Neuronal stem cell (in vitro differentiated cells): ENCODE data around the gene KIAA1671.

ENCODE experiments used
- DNase-seq: peaks from one replicate; pipeline ENCODE4 v3.0.0-alpha.2; 2013; ENCODE audit warnings: low spot score
- H2AFZ ChIP-seq: one replicate; pipeline ENCODE4 v1.6.1; 2013; ENCODE audit warnings: mild to moderate bottlenecking, low read length, inconsistent platforms
- H2AK5ac ChIP-seq: 2 replicates; pipeline ENCODE4 v1.6.1; 2013; ENCODE audit warnings: low read depth, mild to moderate bottlenecking, inconsistent platforms, low read length, moderate library complexity, mixed read lengths
- H2BK120ac ChIP-seq: 2 replicates; pipeline ENCODE4 v1.6.1; 2013; ENCODE audit warnings: low read depth, mild to moderate bottlenecking, inconsistent platforms, low read length, moderate library complexity, mixed read lengths
- H2BK12ac ChIP-seq: one replicate; pipeline ENCODE4 v1.6.1; 2013; ENCODE audit warnings: low read length, inconsistent platforms
- H2BK15ac ChIP-seq: 2 replicates; pipeline ENCODE4 v1.6.1; 2013; ENCODE audit warnings: mild to moderate bottlenecking, low read length, inconsistent platforms, mixed read lengths
- H2BK5ac ChIP-seq: one replicate; pipeline ENCODE4 v1.6.1; 2013; ENCODE audit warnings: inconsistent platforms, mild to moderate bottlenecking, low read length, moderate library complexity
- H3K14ac ChIP-seq: one replicate; pipeline ENCODE4 v1.6.1; 2013; ENCODE audit warnings: low read length, inconsistent platforms
- H3K18ac ChIP-seq: 2 replicates; pipeline ENCODE4 v1.6.1; 2013; ENCODE audit warnings: low read length, inconsistent platforms
- H3K23ac ChIP-seq: 2 replicates; pipeline ENCODE4 v1.6.1; 2013; ENCODE audit warnings: low read depth, mild to moderate bottlenecking, mixed read lengths, low read length, inconsistent platforms; ENCODE audit not compliant: poor library complexity
- H3K27ac ChIP-seq: replicated peaks from 3 replicates; pipeline ENCODE4 v1.5.1; 2013; ENCODE audit warnings: low read length, inconsistent platforms
- H3K27me3 ChIP-seq, 3 experiments: 2 replicates each; pipeline ENCODE4 v1.6.1; 2013; ENCODE audit warnings: low read length in 3 of 3, mild to moderate bottlenecking in 2 of 3, inconsistent platforms in 1 of 3, low read depth in 1 of 3, mixed read lengths in 1 of 3, moderate library complexity in 1 of 3; ENCODE audit not compliant: control insufficient read depth in 3 of 3, insufficient read depth in 3 of 3
- H3K36me3 ChIP-seq, 2 donors: replicated peaks in 1 of 2; 2 replicates each; pipeline ENCODE4 v1.6.1; 2013; ENCODE audit warnings: low read length in 2 of 2; ENCODE audit not compliant: control insufficient read depth in 2 of 2, insufficient read depth in 2 of 2
- H3K4ac ChIP-seq: 2 replicates; pipeline ENCODE4 v1.6.1; 2013; ENCODE audit warnings: inconsistent platforms, mild to moderate bottlenecking, low read length, moderate library complexity
- H3K4me1 ChIP-seq, 2 donors: 1 replicate in 1 of 2; 2 replicates in 1 of 2; pipeline ENCODE4 v1.6.1; 2013; ENCODE audit warnings: low read length in 2 of 2, low read depth in 1 of 2; ENCODE audit not compliant: control insufficient read depth in 2 of 2, insufficient read depth in 1 of 2
- H3K4me2 ChIP-seq: one replicate; pipeline ENCODE4 v1.6.1; 2013; ENCODE audit warnings: mild to moderate bottlenecking, low read length, inconsistent platforms; ENCODE audit not compliant: insufficient read depth, poor library complexity, severe bottlenecking
- H3K4me3 ChIP-seq, 2 donors: 2 replicates each; pipeline ENCODE4 v1.5.1; 2013; ENCODE audit warnings: low read length in 2 of 2, mild to moderate bottlenecking in 2 of 2, inconsistent platforms in 1 of 2, moderate library complexity in 1 of 2
- H3K79me1 ChIP-seq: one replicate; pipeline ENCODE4 v1.6.1; 2013; ENCODE audit warnings: low read depth, mild to moderate bottlenecking, inconsistent platforms, low read length, moderate library complexity
- H3K9ac ChIP-seq: one replicate; pipeline ENCODE4 v1.6.1; 2013; ENCODE audit warnings: mild to moderate bottlenecking, low read depth, low read length, inconsistent platforms; ENCODE audit not compliant: poor library complexity
- H3K9me3 ChIP-seq, 2 donors: replicated peaks in 1 of 2; 2 replicates each; pipeline versions ENCODE3 to v1.6.1; 2013; ENCODE audit warnings: low read length in 2 of 2, mild to moderate bottlenecking in 2 of 2, inconsistent platforms in 1 of 2, low read depth in 1 of 2, mixed read lengths in 1 of 2, moderate library complexity in 1 of 2; ENCODE audit not compliant: control insufficient read depth in 2 of 2, insufficient read depth in 1 of 2
- H4K8ac ChIP-seq: one replicate; pipeline ENCODE4 v1.6.1; 2013; ENCODE audit warnings: low read depth, mild to moderate bottlenecking, inconsistent platforms, low read length, moderate library complexity
- H4K91ac ChIP-seq: one replicate; pipeline ENCODE4 v1.6.1; 2013; ENCODE audit warnings: low read length, low read depth, mild to moderate bottlenecking, inconsistent platforms; ENCODE audit not compliant: poor library complexity
- WGBS, 2 donors: extraction: QIAGEN DNeasy Blood & Tissue Kit; methylation state at CpG; one replicate each; pipeline ENCODE4 v1.1.7; 2013; ENCODE audit warnings: missing lambda C conversion rate in 2 of 2, mixed read lengths in 1 of 2; ENCODE audit not compliant: insufficient read length in 2 of 2, insufficient replicate concordance in 1 of 2; ENCODE audit errors: extremely low coverage in 2 of 2; 5-methylcytosine and 5-hydroxymethylcytosine counted together

Gene KIAA1671

DNA sequence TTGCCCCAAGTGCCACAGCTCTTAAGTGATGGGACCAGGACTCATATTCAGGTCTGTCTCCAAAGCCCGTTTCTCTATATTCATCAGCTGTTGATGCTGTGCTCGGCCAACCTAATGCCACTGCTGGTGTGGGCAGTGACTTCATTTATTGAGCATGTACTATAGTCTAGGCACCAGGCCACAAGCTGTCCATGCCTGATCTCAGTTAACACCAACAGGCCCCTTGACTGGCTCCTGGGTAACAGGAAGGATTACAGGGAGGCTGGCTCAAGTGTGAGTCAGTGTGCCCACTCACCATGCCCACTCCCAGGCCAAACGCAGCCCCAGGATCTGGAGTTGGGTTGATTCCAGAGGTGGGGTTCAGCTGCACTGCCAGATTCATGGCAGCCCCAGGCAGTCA lies 258.3 kb downstream of the KIAA1671 start:
- Histone ChIP-seq H3K4me2 (no peak overlapping the region), H2BK15ac (no peak overlapping the region), H3K4me1 (no peaks in the 10 kb centered on the region), H2AK5ac (no peak overlapping the region), H3K36me3 (no peaks in the 10 kb centered on the region), H3K27ac (no peak overlapping the region), H3K27me3 (peaks cover 0 to 4% (median 0%) of the 10 kb centered on the region in 3 experiments), H3K14ac (no peak overlapping the region), H3K23ac (no peak overlapping the region), H3K18ac (no peak overlapping the region), H3K4me3 (no peak overlapping the region), H3K4ac (no peak overlapping the region), H3K9me3 (peaks cover 0 to 9% of the 10 kb centered on the region in 2 donors), H3K79me1 (no peaks in the 10 kb centered on the region), H2AFZ (no peak overlapping the region), H2BK12ac (no peak overlapping the region), H2BK5ac (no peak overlapping the region), H3K9ac (no peak overlapping the region), H2BK120ac (no peak overlapping the region), H4K8ac (no peak overlapping the region), H4K91ac (peak overlapping the region; percentile 8)
- WGBS, 2 donors: no CpG with 5 or more reads among the region's 3 CpGs
- DNase-seq: no peak

DNA sequence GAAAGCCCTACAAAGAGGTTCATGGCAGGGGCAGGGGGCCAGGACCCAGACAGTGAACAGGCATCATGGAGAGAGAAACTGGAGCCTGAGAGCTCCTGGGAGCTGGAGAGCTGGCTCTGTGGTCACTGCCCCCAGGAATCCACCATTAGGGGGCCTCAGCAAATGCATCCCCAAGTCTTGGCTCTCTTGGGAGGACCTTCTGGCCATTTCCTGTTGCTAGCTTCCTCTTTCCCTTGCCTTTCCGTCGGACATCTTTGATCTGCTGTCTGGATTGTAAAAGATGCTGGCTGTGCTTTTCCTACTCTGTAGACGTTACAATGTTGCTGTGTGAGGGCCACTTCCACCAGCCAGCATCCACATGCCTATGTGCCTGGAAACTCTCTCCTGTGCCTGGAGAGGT lies 259.8 kb downstream of the KIAA1671 start:
- no peak overlapping the region for H3K23ac ChIP-seq
- no peak overlapping the region for H4K8ac ChIP-seq
- H3K36me3 ChIP-seq: no peaks in the 10 kb centered on the region
- no peak overlapping the region for H3K4me2 ChIP-seq
- no peak overlapping the region for H4K91ac ChIP-seq
- no peak for DNase-seq
- H2AFZ ChIP-seq: peak overlapping the region; percentile 76
- H3K4me1 ChIP-seq: no peaks in the 10 kb centered on the region
- no CpG with 5 or more reads among the region's 3 CpGs for WGBS, 2 donors
- peaks cover 0 to 6% (median 0%) of the 10 kb centered on the region in 3 experiments for H3K27me3 ChIP-seq
- no peak overlapping the region for H3K14ac ChIP-seq
- H3K27ac ChIP-seq: no peak overlapping the region
- no peak overlapping the region for H2BK5ac ChIP-seq
- H3K4me3 ChIP-seq: peak overlapping the region in 1 of 2 donors; percentile 35
- H3K18ac ChIP-seq: no peak overlapping the region
- H3K4ac ChIP-seq: no peak overlapping the region
- peaks cover 0 to 9% of the 10 kb centered on the region in 2 donors for H3K9me3 ChIP-seq
- no peak overlapping the region for H2BK120ac ChIP-seq
- no peak overlapping the region for H2BK12ac ChIP-seq
- H3K9ac ChIP-seq: no peak overlapping the region
- no peaks in the 10 kb centered on the region for H3K79me1 ChIP-seq
- H2AK5ac ChIP-seq: no peak overlapping the region
- H2BK15ac ChIP-seq: no peak overlapping the region

DNA sequence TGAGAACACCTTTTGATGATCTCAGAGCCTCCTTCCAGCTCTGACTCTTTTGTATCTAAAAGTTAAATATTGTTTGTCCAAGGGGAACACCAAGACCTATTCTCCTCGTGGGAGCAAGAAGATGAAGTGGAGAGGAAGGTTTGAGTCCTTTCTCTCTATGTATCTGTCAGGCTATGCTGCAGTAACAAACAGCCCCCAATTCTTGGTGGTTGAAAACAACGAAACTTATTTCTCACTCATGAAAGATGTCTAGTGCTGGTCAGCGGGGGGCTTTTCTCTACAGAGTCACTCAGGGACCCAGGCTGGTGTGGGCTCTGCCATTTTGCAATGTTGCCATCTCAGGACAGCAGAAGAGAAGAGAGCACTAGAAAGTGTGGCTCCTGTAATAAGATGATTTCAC lies 260.7 kb downstream of the KIAA1671 start:
- H3K9ac ChIP-seq: no peak overlapping the region
- no peak overlapping the region for H2AFZ ChIP-seq
- H2BK120ac ChIP-seq: no peak overlapping the region
- H3K9me3 ChIP-seq: peaks cover 0 to 9% of the 10 kb centered on the region in 2 donors
- H3K27me3 ChIP-seq: peaks cover 0 to 6% (median 0%) of the 10 kb centered on the region in 3 experiments
- no peak overlapping the region for H3K27ac ChIP-seq
- WGBS, 2 donors: no CpG with 5 or more reads among the region's 3 CpGs
- H3K23ac ChIP-seq: no peak overlapping the region
- no peak overlapping the region for H2BK15ac ChIP-seq
- no peak overlapping the region for H2BK5ac ChIP-seq
- H4K8ac ChIP-seq: no peak overlapping the region
- no peak overlapping the region for H4K91ac ChIP-seq
- H3K36me3 ChIP-seq: no peaks in the 10 kb centered on the region
- no peak overlapping the region for H3K4me3 ChIP-seq
- no peak overlapping the region for H2AK5ac ChIP-seq
- H3K14ac ChIP-seq: no peak overlapping the region
- no peak for DNase-seq
- no peak overlapping the region for H2BK12ac ChIP-seq
- H3K4me1 ChIP-seq: no peaks in the 10 kb centered on the region
- no peak overlapping the region for H3K4me2 ChIP-seq
- H3K18ac ChIP-seq: no peak overlapping the region
- H3K4ac ChIP-seq: no peak overlapping the region
- H3K79me1 ChIP-seq: no peaks in the 10 kb centered on the region

DNA sequence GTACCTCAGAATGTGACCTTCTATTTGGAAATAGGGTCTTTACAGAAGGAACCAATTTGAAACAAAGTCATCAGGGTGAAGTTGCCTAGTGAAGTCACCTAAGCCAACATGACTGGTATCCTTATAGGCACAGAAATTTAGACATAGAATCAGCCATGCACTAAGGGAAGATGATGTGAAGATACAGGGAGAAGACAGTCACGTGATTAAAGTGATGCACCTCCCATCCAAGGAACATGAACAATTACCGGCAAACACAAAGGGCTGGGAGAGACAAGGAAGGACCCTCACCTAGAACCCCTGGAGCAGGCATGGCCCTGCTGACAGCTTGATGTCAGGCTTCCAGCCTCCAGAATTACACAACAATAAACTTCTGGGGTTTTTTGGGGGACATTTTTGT lies 263.7 kb downstream of the KIAA1671 start:
- Histone ChIP-seq H2BK12ac (no peak overlapping the region), H3K27me3 (peaks cover 0 to 17% (median 0%) of the 10 kb centered on the region in 3 experiments), H3K4me1 (no peaks in the 10 kb centered on the region), H3K4me2 (no peak overlapping the region), H3K4ac (no peak overlapping the region), H3K9ac (no peak overlapping the region), H4K91ac (no peak overlapping the region), H2BK5ac (no peak overlapping the region), H2BK15ac (no peak overlapping the region), H3K36me3 (no peaks in the 10 kb centered on the region), H3K27ac (no peak overlapping the region), H2AK5ac (no peak overlapping the region), H3K23ac (no peak overlapping the region), H3K79me1 (no peaks in the 10 kb centered on the region), H2AFZ (no peak overlapping the region), H4K8ac (no peak overlapping the region), H3K9me3 (peaks cover 0 to 9% of the 10 kb centered on the region in 2 donors), H3K18ac (no peak overlapping the region), H3K14ac (no peak overlapping the region), H3K4me3 (no peak overlapping the region), H2BK120ac (no peak overlapping the region)
- no peak for DNase-seq
- no CpG with 5 or more reads among the region's 2 CpGs for WGBS, 2 donors
